Measurements from ENCODE around the gene ITGA4. TPM values are rescaled to one million over a fixed set of nuclear protein-coding genes. Genes with fewer than 3 reads are reported as not detected.
A peak's percentile ranks its signal among the peaks of the same experiment; 100 is the strongest.

ITGA4 gene
- total RNA-seq (2022) (0.33 and 0.34 TPM in 2 replicates), Bru-seq, nascent RNA (percentile 9 among the genes with signal in this experiment), BruChase-seq, experiment 1, labeled RNA remaining after a 6-hour chase (percentile 5 among the genes with signal in this experiment), BruChase-seq, experiment 2, labeled RNA remaining after a 2-hour chase (percentile 10 among the genes with signal in this experiment)
- long read RNA-seq, partial matches to known transcripts = 0 of 1 reads
- long read RNA-seq, other reads (novel, unspliced or antisense) = 0 of 1 reads

DNA sequence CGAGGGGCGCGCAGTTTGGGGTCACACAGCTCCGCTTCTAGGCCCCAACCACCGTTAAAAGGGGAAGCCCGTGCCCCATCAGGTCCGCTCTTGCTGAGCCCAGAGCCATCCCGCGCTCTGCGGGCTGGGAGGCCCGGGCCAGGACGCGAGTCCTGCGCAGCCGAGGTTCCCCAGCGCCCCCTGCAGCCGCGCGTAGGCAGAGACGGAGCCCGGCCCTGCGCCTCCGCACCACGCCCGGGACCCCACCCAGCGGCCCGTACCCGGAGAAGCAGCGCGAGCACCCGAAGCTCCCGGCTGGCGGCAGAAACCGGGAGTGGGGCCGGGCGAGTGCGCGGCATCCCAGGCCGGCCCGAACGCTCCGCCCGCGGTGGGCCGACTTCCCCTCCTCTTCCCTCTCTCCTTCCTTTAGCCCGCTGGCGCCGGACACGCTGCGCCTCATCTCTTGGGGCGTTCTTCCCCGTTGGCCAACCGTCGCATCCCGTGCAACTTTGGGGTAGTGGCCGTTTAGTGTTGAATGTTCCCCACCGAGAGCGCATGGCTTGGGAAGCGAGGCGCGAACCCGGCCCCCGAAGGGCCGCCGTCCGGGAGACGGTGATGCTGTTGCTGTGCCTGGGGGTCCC lies at the start of gene ITGA4:
TSS of gene ITGA4 (plus strand) at position 266 of the 620 bp plus-strand sequence. CDS start at position 535, 269 bp downstream.
- no peaks in the 10 kb centered on the region for H3K27me3 Mint-ChIP-seq (ENCODE audit: unreplicated experiment)
- intact Hi-C loops (cut with micrococcal nuclease; ENCODE audit: unreplicated experiment) = no loop called here
- no peaks in the 10 kb centered on the region for H3K36me3 Mint-ChIP-seq (ENCODE audit: insufficient read depth, unreplicated experiment)
- H3K27ac Mint-ChIP-seq (ENCODE audit: unreplicated experiment) = no peak within 1 kb of the TSS
- H3K4me1 Mint-ChIP-seq (ENCODE audit: low read depth, unreplicated experiment) = no peaks in the 10 kb centered on the region
- no peaks in the 10 kb centered on the region for H3K9me3 Mint-ChIP-seq (ENCODE audit: low read depth, unreplicated experiment)
- no TSS peak for BruUV-seq (replicated peaks)
- TF ChIP-seq, protein P1, sequence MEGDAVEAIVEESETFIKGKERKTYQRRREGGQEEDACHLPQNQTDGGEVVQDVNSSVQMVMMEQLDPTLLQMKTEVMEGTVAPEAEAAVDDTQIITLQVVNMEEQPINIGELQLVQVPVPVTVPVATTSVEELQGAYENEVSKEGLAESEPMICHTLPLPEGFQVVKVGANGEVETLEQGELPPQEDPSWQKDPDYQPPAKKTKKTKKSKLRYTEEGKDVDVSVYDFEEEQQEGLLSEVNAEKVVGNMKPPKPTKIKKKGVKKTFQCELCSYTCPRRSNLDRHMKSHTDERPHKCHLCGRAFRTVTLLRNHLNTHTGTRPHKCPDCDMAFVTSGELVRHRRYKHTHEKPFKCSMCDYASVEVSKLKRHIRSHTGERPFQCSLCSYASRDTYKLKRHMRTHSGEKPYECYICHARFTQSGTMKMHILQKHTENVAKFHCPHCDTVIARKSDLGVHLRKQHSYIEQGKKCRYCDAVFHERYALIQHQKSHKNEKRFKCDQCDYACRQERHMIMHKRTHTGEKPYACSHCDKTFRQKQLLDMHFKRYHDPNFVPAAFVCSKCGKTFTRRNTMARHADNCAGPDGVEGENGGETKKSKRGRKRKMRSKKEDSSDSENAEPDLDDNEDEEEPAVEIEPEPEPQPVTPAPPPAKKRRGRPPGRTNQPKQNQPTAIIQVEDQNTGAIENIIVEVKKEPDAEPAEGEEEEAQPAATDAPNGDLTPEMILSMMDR (IDR thresholded peaks at IDR 0.05; ENCODE audit: unreplicated experiment) = peak; percentile 63
- H3K4me3 Mint-ChIP-seq (ENCODE audit: low read depth, unreplicated experiment) = peak within 1 kb of the TSS; percentile 59
- DNase-seq = peak; percentile 77
- CTCF ChIA-PET = no interaction called here

DNA sequence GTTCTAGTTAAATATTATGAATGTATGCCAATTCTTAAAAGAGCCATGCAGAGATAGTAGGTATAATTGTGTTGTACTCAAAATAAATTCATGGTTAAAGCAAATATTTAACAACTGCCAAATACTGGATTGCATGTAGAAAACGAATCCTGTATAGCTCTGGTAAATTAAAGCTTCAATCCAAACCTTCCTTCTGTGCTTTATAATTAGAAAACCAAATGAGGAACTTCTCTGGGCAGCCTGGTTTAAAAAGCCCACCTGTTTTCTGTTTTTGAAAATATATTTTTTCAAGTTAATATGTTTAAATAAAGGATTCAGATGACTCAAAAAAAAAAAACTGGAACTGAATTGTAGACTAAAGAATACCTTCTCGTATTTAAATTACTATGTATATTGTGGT lies 48.3 kb upstream of the ITGA4 start:
- H3K36me3 Mint-ChIP-seq (ENCODE audit: insufficient read depth, unreplicated experiment) = no peaks in the 10 kb centered on the region
- TF ChIP-seq, protein P1 (IDR thresholded peaks at IDR 0.05; ENCODE audit: unreplicated experiment) = no peak
- H3K27ac Mint-ChIP-seq (ENCODE audit: unreplicated experiment) = no peak overlapping the region
- no peaks in the 10 kb centered on the region for H3K27me3 Mint-ChIP-seq (ENCODE audit: unreplicated experiment)
- BruUV-seq (replicated peaks) = no TSS peak
- H3K4me3 Mint-ChIP-seq (ENCODE audit: low read depth, unreplicated experiment) = no peak overlapping the region
- CTCF ChIA-PET = no interaction called here
- no peaks in the 10 kb centered on the region for H3K9me3 Mint-ChIP-seq (ENCODE audit: low read depth, unreplicated experiment)
- intact Hi-C loops (cut with micrococcal nuclease; ENCODE audit: unreplicated experiment) = no loop called here
- no peaks in the 10 kb centered on the region for H3K4me1 Mint-ChIP-seq (ENCODE audit: low read depth, unreplicated experiment)
- DNase-seq = no peak

GRCh38 chr2:181411105-181411849 lies 45.9 kb upstream of the ITGA4 start:
- Mint-ChIP-seq H3K4me3 (ENCODE audit: low read depth, unreplicated experiment) (no peak overlapping the region), H3K27ac (ENCODE audit: unreplicated experiment) (no peak overlapping the region), H3K9me3 (ENCODE audit: low read depth, unreplicated experiment) (no peaks in the 10 kb centered on the region), H3K27me3 (ENCODE audit: unreplicated experiment) (no peaks in the 10 kb centered on the region), H3K36me3 (ENCODE audit: insufficient read depth, unreplicated experiment) (no peaks in the 10 kb centered on the region), H3K4me1 (ENCODE audit: low read depth, unreplicated experiment) (no peaks in the 10 kb centered on the region)
- intact Hi-C loops (cut with micrococcal nuclease; ENCODE audit: unreplicated experiment) = no loop called here
- TF ChIP-seq, protein P1 (IDR thresholded peaks at IDR 0.05; ENCODE audit: unreplicated experiment) = no peak
- CTCF ChIA-PET = no interaction called here
- BruUV-seq (replicated peaks) = no TSS peak
- DNase-seq = no peak

DNA sequence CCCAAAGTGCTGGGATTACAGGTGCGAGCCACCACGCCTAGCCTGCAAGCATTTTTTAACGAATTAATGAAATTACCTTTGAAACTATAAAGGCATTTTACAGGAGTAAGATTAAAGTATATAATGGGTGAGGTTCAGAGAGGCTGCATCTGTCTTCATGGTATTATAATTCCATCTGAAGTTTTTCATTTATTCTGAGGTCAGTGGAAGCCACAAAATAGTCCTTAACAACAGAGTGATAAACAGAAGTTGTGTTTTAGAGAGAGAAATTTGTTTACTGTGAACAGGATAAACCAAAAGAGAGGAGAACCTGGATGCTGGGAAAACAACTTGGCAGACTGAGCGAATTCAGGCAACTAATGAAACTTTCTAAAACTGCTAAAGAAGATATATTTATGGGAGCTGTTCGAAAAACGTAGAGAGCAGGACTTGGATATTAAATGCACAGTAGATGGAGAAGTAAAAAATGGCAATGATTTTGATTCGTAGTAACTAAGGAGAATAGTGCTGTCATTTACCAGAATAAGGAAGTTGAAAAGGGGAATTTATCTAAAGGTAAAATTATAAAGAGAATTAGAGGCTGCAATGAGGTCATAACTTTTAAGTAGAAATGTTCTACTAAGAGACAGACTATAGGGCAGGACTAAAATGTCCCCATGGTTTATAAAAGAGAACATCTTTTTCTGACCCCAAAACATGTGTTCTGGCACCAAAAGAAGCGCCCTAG lies 37.9 kb upstream of the ITGA4 start:
- H3K27me3 Mint-ChIP-seq (ENCODE audit: unreplicated experiment) = no peaks in the 10 kb centered on the region
- no peak overlapping the region for H3K27ac Mint-ChIP-seq (ENCODE audit: unreplicated experiment)
- TF ChIP-seq, protein P1 (IDR thresholded peaks at IDR 0.05; ENCODE audit: unreplicated experiment) = no peak
- no TSS peak for BruUV-seq (replicated peaks)
- CTCF ChIA-PET = no interaction called here
- H3K4me3 Mint-ChIP-seq (ENCODE audit: low read depth, unreplicated experiment) = no peak overlapping the region
- DNase-seq = no peak
- intact Hi-C loops (cut with micrococcal nuclease; ENCODE audit: unreplicated experiment) = no loop called here
- no peaks in the 10 kb centered on the region for H3K9me3 Mint-ChIP-seq (ENCODE audit: low read depth, unreplicated experiment)
- H3K4me1 Mint-ChIP-seq (ENCODE audit: low read depth, unreplicated experiment) = no peaks in the 10 kb centered on the region
- H3K36me3 Mint-ChIP-seq (ENCODE audit: insufficient read depth, unreplicated experiment) = no peaks in the 10 kb centered on the region
